Smooth muscle cell (in vitro differentiated cells): ENCODE data around the gene NAV3. TPM values are rescaled to one million over a fixed set of nuclear protein-coding genes. Genes with fewer than 3 reads are reported as not detected.

Experiments
- DNase-seq: peaks from one replicate; lab custom pipeline; 2025; ENCODE audit not compliant: unreplicated experiment; lab: John Stamatoyannopoulos, UW
- H2AFZ ChIP-seq: fragments of 200-600 bp; sonication (generic); 2 replicates; pipeline ENCODE4 v1.6.0; 2016; ENCODE audit warnings: antibody characterized with exemption, low read depth, mild to moderate bottlenecking
- H3F3A ChIP-seq: fragments of 200-600 bp; sonication (generic); 2 replicates; pipeline ENCODE4 v1.6.0; 2017; ENCODE audit warnings: antibody characterized with exemption, low read depth
- H3K27ac ChIP-seq: fragments of 200-600 bp; sonication (generic); 2 replicates; pipeline ENCODE4 v1.5.1; 2016; ENCODE audit warnings: low read depth, mild to moderate bottlenecking
- H3K27me3 ChIP-seq: fragments of 200-600 bp; sonication (generic); 2 replicates; pipeline ENCODE4 v1.6.1; 2016; ENCODE audit warnings: low read depth, mild to moderate bottlenecking
- H3K36me3 ChIP-seq: fragments of 200-600 bp; sonication (generic); 2 replicates; pipeline ENCODE4 v1.5.1; 2016; ENCODE audit warnings: low read depth
- H3K4me1 ChIP-seq: fragments of 200-600 bp; sonication (generic); 2 replicates; pipeline ENCODE4 v1.5.1; 2016; ENCODE audit warnings: low read depth
- H3K4me2 ChIP-seq: fragments of 200-600 bp; sonication (generic); 2 replicates; pipeline ENCODE4 v1.6.0; 2016; ENCODE audit warnings: mild to moderate bottlenecking
- H3K4me3 ChIP-seq: fragments of 200-600 bp; sonication (generic); 2 replicates; pipeline ENCODE4 v1.5.1; 2016; ENCODE audit warnings: mild to moderate bottlenecking
- H3K79me2 ChIP-seq: fragments of 200-600 bp; sonication (generic); 2 replicates; pipeline ENCODE4 v1.6.0; 2016; ENCODE audit warnings: low read depth, mild to moderate bottlenecking
- H3K9ac ChIP-seq: fragments of 200-600 bp; sonication (generic); 2 replicates; pipeline ENCODE4 v1.6.0; 2016; ENCODE audit warnings: low read depth
- H3K9me3 ChIP-seq: fragments of 200-600 bp; sonication (generic); replicated peaks from 2 replicates; pipeline ENCODE4 v1.5.1; 2016; ENCODE audit warnings: low read depth
- H4K20me1 ChIP-seq: fragments of 200-600 bp; sonication (generic); 2 replicates; pipeline ENCODE4 v1.6.0; 2016; ENCODE audit warnings: low read depth
- WGBS: methylation state at CpG from one replicate; pipeline ENCODE4 v1.1.7; 2016; ENCODE audit warnings: low lambda C conversion rate; 5-methylcytosine and 5-hydroxymethylcytosine counted together
- polyA plus RNA-seq: library from polyadenylated mRNA; unstranded; fragments of >200 nt; fragmentation: Nextera tagmentation; extraction: Ambion mirVana; gene quantifications from 2 replicates; pipeline ENCODE4 v1.2.1, GENCODE V29; 2016
- total RNA-seq: library from RNA; depleted of rRNA; stranded (reverse); fragments of >200 nt; gene quantifications from 2 replicates; pipeline ENCODE4 v1.2.3, GENCODE V29; 2014
- TF ChIP-seq, protein P1 (sequence below): fragments of 200-600 bp; sonication (generic); IDR thresholded peaks from 2 replicates; pipeline ENCODE4 v1.5.1; 2017; ENCODE audit warnings: borderline replicate concordance, mild to moderate bottlenecking, antibody characterized with exemption; ENCODE audit not compliant: insufficient read depth, poor library complexity, severe bottlenecking

NAV3 gene
- total and polyA plus RNA-seq, 2 experiments from 2014 or later: 8.0 to 31.0 TPM

GRCh38 chr12:77837876-77838291, 7.2 kb downstream of the NAV3 start:
- no peak overlapping the region for H3K4me3 ChIP-seq
- H3F3A ChIP-seq: no peaks in the 10 kb centered on the region
- no peaks in the 10 kb centered on the region for H3K9me3 ChIP-seq
- TF ChIP-seq, protein P1, sequence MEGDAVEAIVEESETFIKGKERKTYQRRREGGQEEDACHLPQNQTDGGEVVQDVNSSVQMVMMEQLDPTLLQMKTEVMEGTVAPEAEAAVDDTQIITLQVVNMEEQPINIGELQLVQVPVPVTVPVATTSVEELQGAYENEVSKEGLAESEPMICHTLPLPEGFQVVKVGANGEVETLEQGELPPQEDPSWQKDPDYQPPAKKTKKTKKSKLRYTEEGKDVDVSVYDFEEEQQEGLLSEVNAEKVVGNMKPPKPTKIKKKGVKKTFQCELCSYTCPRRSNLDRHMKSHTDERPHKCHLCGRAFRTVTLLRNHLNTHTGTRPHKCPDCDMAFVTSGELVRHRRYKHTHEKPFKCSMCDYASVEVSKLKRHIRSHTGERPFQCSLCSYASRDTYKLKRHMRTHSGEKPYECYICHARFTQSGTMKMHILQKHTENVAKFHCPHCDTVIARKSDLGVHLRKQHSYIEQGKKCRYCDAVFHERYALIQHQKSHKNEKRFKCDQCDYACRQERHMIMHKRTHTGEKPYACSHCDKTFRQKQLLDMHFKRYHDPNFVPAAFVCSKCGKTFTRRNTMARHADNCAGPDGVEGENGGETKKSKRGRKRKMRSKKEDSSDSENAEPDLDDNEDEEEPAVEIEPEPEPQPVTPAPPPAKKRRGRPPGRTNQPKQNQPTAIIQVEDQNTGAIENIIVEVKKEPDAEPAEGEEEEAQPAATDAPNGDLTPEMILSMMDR: no peak
- H3K4me2 ChIP-seq: no peak overlapping the region
- no peaks in the 10 kb centered on the region for H3K27me3 ChIP-seq
- H3K79me2 ChIP-seq: no peaks in the 10 kb centered on the region
- no peak for DNase-seq
- H3K36me3 ChIP-seq: no peaks in the 10 kb centered on the region
- no peak overlapping the region for H3K27ac ChIP-seq
- 79% methylated on average over 3 of the region's 3 CpGs for WGBS
- no peaks in the 10 kb centered on the region for H4K20me1 ChIP-seq
- no peaks in the 10 kb centered on the region for H3K4me1 ChIP-seq
- no peak overlapping the region for H3K9ac ChIP-seq
- peak overlapping the region; percentile 24 for H2AFZ ChIP-seq

DNA sequence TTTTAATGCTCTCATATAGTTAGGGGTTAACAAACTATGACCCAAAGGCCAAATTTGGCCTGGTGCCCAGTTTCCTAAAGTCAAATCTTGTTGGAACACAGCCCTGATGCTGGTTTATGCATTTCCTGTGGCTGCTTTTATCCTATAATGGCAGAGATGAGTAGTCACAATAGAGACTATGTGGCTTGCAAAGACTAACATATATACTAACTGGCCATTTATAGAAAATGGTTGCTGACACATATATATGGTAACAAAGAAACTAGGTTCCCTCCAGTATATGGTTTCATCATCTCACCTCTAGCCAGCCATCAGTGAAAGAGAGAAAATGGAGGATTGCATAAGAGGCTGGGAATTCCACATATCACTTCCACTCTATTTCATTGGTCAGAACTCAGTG, 10.8 kb downstream of the NAV3 start:
- H2AFZ ChIP-seq: no peak overlapping the region
- TF ChIP-seq, protein P1: no peak
- H3K9me3 ChIP-seq: no peaks in the 10 kb centered on the region
- no peaks in the 10 kb centered on the region for H3K27me3 ChIP-seq
- no peaks in the 10 kb centered on the region for H4K20me1 ChIP-seq
- H3K9ac ChIP-seq: no peak overlapping the region
- H3K4me3 ChIP-seq: no peak overlapping the region
- H3K4me1 ChIP-seq: no peaks in the 10 kb centered on the region
- no peaks in the 10 kb centered on the region for H3K36me3 ChIP-seq
- H3K27ac ChIP-seq: no peak overlapping the region
- H3K79me2 ChIP-seq: no peaks in the 10 kb centered on the region
- peaks cover 8% of the 10 kb centered on the region for H3F3A ChIP-seq
- no peak for DNase-seq
- no peak overlapping the region for H3K4me2 ChIP-seq

- no peaks in the 10 kb centered on the region for H3K9me3 ChIP-seq
- no peaks in the 10 kb centered on the region for H3K79me2 ChIP-seq
- H3F3A ChIP-seq: peaks cover 11% of the 10 kb centered on the region
- H2AFZ ChIP-seq: no peak overlapping the region
- DNase-seq: no peak
- H3K9ac ChIP-seq: no peak overlapping the region
- no peak overlapping the region for H3K27ac ChIP-seq
- no peak overlapping the region for H3K4me2 ChIP-seq
- no peaks in the 10 kb centered on the region for H3K27me3 ChIP-seq
- H3K36me3 ChIP-seq: no peaks in the 10 kb centered on the region
- peaks cover 7% of the 10 kb centered on the region for H3K4me1 ChIP-seq
- H4K20me1 ChIP-seq: no peaks in the 10 kb centered on the region
- no peak overlapping the region for H3K4me3 ChIP-seq
- 92% methylated on average over 5 of the region's 5 CpGs for WGBS
- TF ChIP-seq, protein P1: no peak
Observed at GRCh38 chr12:77842430-77842829, 11.7 kb downstream of the NAV3 start.

GRCh38 chr12:77845831-77846230, 15.1 kb downstream of the NAV3 start:
- H3K4me1 ChIP-seq: peaks cover 20% of the 10 kb centered on the region
- no peaks in the 10 kb centered on the region for H3K9me3 ChIP-seq
- no peak overlapping the region for H3K4me3 ChIP-seq
- H3F3A ChIP-seq: peaks cover 25% of the 10 kb centered on the region
- no peak for DNase-seq
- no peaks in the 10 kb centered on the region for H3K79me2 ChIP-seq
- no peak overlapping the region for H2AFZ ChIP-seq
- TF ChIP-seq, protein P1: no peak
- no peaks in the 10 kb centered on the region for H4K20me1 ChIP-seq
- no peaks in the 10 kb centered on the region for H3K36me3 ChIP-seq
- peak overlapping the region; percentile 67 for H3K4me2 ChIP-seq
- peak overlapping the region; percentile 68 for H3K27ac ChIP-seq
- H3K27me3 ChIP-seq: no peaks in the 10 kb centered on the region
- H3K9ac ChIP-seq: no peak overlapping the region
- 43% methylated on average over 4 of the region's 4 CpGs for WGBS
